ENCODE data around the gene FEV. TPM values are rescaled to one million over a fixed set of nuclear protein-coding genes. Genes with fewer than 3 reads are reported as not detected.

FEV gene
- polyA plus RNA-seq, 3 donors = not detected

DNA sequence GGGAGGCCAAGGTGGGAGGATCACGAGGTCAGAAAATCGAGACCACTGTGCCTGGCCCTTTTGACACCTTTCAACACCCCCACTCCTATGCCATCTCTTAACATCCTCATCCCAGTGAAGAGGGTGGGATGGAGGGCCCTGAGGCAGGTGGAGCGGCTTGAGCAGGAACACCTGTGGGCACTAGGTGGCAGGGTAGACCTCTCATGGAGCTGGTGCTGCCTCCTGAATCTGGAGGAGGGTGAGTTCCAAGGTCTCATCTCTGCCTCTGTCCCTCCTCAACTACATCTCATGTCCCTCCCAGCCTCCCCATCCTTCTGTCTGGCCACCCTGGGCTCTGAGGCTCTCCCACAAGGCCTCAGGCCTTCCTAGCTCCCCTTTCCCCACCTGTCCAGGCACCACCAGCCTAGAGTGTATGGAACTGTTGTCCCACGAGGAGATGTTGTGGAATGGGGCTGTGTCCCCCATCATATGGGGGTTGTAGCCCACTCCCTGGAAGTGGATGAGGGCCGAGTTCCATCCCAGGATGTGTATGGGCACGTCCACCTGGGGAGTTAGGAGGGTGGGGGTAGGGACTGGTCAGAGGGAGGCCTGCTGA lies 25.3 kb upstream of the FEV start:
- Histone ChIP-seq H3K27ac (ENCODE audit: low read depth in 1 of 2, low read length in 2 of 2) (no peak overlapping the region), H3K36me3 (replicated peaks in 1 of 2; ENCODE audit: control insufficient read depth in 1 of 2, insufficient read depth in 2 of 2, low read length in 2 of 2) (no peaks in the 10 kb centered on the region), H3K27me3 (ENCODE audit: control insufficient read depth in 2 of 2, insufficient read depth in 2 of 2, low read length in 2 of 2) (peaks cover 0 to 18% of the 10 kb centered on the region in 2 donors), H3K4me3 (replicated peaks in 1 of 3; ENCODE audit: low read depth in 2 of 3, low read length in 3 of 3) (no peak overlapping the region), H3K4me1 (ENCODE audit: control insufficient read depth in 1 of 2, insufficient read depth in 2 of 2, low read length in 2 of 2) (no peaks in the 10 kb centered on the region), H3K9ac (ENCODE audit: insufficient read depth, low read length, poor library complexity, severe bottlenecking) (no peak overlapping the region), H3K79me2 (ENCODE audit: insufficient read depth, low read length) (no peaks in the 10 kb centered on the region), H2AFZ (ENCODE audit: insufficient read depth, low read depth, low read length, poor library complexity, severe bottlenecking) (no peak overlapping the region), H4K20me1 (ENCODE audit: insufficient read depth, low read length) (no peaks in the 10 kb centered on the region), H3K9me3 (replicated peaks in 1 of 2; ENCODE audit: control insufficient read depth in 1 of 2, insufficient read depth in 1 of 2, low read length in 2 of 2) (no peaks in the 10 kb centered on the region), H3K4me2 (replicated peaks; ENCODE audit: extremely low read depth, low read length, poor library complexity, severe bottlenecking) (no peak overlapping the region)
- no peaks in the 10 kb centered on the region for H3K36me3 Mint-ChIP-seq
- peak; percentile 16 for TF ChIP-seq CTCF (IDR thresholded peaks at IDR 0.05)
- no peak overlapping the region for H3K27ac Mint-ChIP-seq
- no peak overlapping the region for H3K4me3 Mint-ChIP-seq
- WGBS (ENCODE audit: insufficient coverage) = 86% methylated on average over 1 of the region's 6 CpGs
- no peak for DNase-seq
- H3K27me3 Mint-ChIP-seq (ENCODE audit: low read depth in 3 of 3) = peaks cover 27 to 61% (median 34%) of the 10 kb centered on the region in 3 donors
- intact Hi-C loops (cut with micrococcal nuclease) = no loop called here
- peaks cover 0 to 8% (median 1%) of the 10 kb centered on the region in 7 donors for H3K9me3 Mint-ChIP-seq
- no peaks in the 10 kb centered on the region for H3K4me1 Mint-ChIP-seq

- Mint-ChIP-seq H3K4me3 (no peak overlapping the region), H3K27ac (no peak overlapping the region), H3K36me3 (no peaks in the 10 kb centered on the region), H3K27me3 (ENCODE audit: low read depth in 3 of 3) (peaks cover 31 to 61% (median 39%) of the 10 kb centered on the region in 3 donors), H3K9me3 (peaks cover 0 to 8% (median 1%) of the 10 kb centered on the region in 7 donors), H3K4me1 (no peaks in the 10 kb centered on the region)
- intact Hi-C loops (cut with micrococcal nuclease) = no loop called here
- no peaks in the 10 kb centered on the region for H3K79me2 ChIP-seq (ENCODE audit: insufficient read depth, low read length)
- no peak for TF ChIP-seq CTCF (IDR thresholded peaks at IDR 0.05)
- no peaks in the 10 kb centered on the region for H3K36me3 ChIP-seq (replicated peaks in 1 of 2; ENCODE audit: control insufficient read depth in 1 of 2, insufficient read depth in 2 of 2, low read length in 2 of 2)
- H3K27me3 ChIP-seq (ENCODE audit: control insufficient read depth in 2 of 2, insufficient read depth in 2 of 2, low read length in 2 of 2) = peaks cover 2 to 26% of the 10 kb centered on the region in 2 donors
- H2AFZ ChIP-seq (ENCODE audit: insufficient read depth, low read depth, low read length, poor library complexity, severe bottlenecking) = no peak overlapping the region
- H3K4me3 ChIP-seq (replicated peaks in 1 of 3; ENCODE audit: low read depth in 2 of 3, low read length in 3 of 3) = no peak overlapping the region
- WGBS (ENCODE audit: insufficient coverage) = 70% methylated on average over 1 of the region's 2 CpGs
- H3K27ac ChIP-seq (ENCODE audit: low read depth in 1 of 2, low read length in 2 of 2) = no peak overlapping the region
- H4K20me1 ChIP-seq (ENCODE audit: insufficient read depth, low read length) = no peaks in the 10 kb centered on the region
- H3K4me1 ChIP-seq (ENCODE audit: control insufficient read depth in 1 of 2, insufficient read depth in 2 of 2, low read length in 2 of 2) = no peaks in the 10 kb centered on the region
- H3K4me2 ChIP-seq (replicated peaks; ENCODE audit: extremely low read depth, low read length, poor library complexity, severe bottlenecking) = no peak overlapping the region
- DNase-seq = no peak
- H3K9ac ChIP-seq (ENCODE audit: insufficient read depth, low read length, poor library complexity, severe bottlenecking) = no peak overlapping the region
- peaks cover 0 to 2% of the 10 kb centered on the region in 2 donors for H3K9me3 ChIP-seq (replicated peaks in 1 of 2; ENCODE audit: control insufficient read depth in 1 of 2, insufficient read depth in 1 of 2, low read length in 2 of 2)
Measured at GRCh38 chr2:219009294-219009693, 24.3 kb upstream of the FEV start.
